Spleen (tissue), 7 donors: Measurements from ENCODE around the gene TNFAIP2.

Experiments
- POLR2A ChIP-seq, 3 donors: fragments of 450-650 bp; IDR thresholded peaks; one replicate each; pipeline ENCODE4 v1.5.1; 2017; ENCODE audit warnings: antibody characterized with exemption in 3 of 3, mild to moderate bottlenecking in 1 of 3
- POLR2AphosphoS5 ChIP-seq, 3 donors: sonication (generic); formaldehyde crosslinking; IDR thresholded peaks; one replicate each; pipeline ENCODE4 v1.5.1; 2017; ENCODE audit warnings: antibody characterized with exemption in 3 of 3
- TF ChIP-seq, protein P1 (sequence below), 11 experiments: fragments of 200-600 bp in 7 of 11; fragments of 450-650 bp in 4 of 11; sonication (generic) in 4 of 11; IDR thresholded peaks in 8 of 11; conservative IDR thresholded peaks in 3 of 11; 1 replicate in 7 of 11; 2 replicates in 4 of 11; pipeline versions ENCODE4 v1.4.0 to v1.8.0; 2016 to 2021; ENCODE audit warnings: antibody characterized with exemption in 11 of 11, inconsistent platforms in 4 of 11, mild to moderate bottlenecking in 1 of 11
- donor health status: DM: no; HTN: no; CAD: no; lungs with moderate emphysema.
- donor health status: DM: no; HTN: no; CAD: no.
- donor health status: DM: no; HTN: no; CAD: no.

- TF ChIP-seq POLR2A (IDR thresholded peaks at IDR 0.05) (no peak), POLR2AphosphoS5 (IDR thresholded peaks at IDR 0.05) (no peak)
- TF ChIP-seq, protein P1, sequence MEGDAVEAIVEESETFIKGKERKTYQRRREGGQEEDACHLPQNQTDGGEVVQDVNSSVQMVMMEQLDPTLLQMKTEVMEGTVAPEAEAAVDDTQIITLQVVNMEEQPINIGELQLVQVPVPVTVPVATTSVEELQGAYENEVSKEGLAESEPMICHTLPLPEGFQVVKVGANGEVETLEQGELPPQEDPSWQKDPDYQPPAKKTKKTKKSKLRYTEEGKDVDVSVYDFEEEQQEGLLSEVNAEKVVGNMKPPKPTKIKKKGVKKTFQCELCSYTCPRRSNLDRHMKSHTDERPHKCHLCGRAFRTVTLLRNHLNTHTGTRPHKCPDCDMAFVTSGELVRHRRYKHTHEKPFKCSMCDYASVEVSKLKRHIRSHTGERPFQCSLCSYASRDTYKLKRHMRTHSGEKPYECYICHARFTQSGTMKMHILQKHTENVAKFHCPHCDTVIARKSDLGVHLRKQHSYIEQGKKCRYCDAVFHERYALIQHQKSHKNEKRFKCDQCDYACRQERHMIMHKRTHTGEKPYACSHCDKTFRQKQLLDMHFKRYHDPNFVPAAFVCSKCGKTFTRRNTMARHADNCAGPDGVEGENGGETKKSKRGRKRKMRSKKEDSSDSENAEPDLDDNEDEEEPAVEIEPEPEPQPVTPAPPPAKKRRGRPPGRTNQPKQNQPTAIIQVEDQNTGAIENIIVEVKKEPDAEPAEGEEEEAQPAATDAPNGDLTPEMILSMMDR (IDR thresholded peaks at IDR 0.05 in 8 of 11, conservative IDR thresholded peaks at IDR 0.05 in 3 of 11), result no peak
Measured at GRCh38 chr14:103104389-103104653, 18.9 kb upstream of the TNFAIP2 start.
